ENCODE results near the gene IFNL2.

DNA sequence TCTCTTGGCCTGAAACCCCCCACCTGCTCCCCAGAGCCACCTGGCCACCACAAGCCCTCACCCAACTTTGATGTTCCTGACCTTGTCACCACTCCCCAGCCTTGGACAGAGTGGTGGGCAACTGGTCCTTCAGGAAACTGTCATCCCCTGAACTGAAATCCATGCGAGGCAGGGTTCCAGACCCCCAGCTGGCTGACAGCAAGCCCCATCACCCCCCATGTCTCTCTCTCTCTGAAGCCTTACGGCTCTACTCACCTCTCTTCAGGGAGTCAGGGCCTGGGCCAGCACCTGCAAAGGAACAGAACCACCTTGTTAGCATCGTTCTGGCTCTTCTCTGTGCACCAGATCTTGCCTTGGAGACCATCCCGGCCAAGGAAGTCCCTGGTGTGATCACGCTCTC is 49.9 kb downstream of the IFNL2 start:
- TF ChIP-seq, protein P1, sequence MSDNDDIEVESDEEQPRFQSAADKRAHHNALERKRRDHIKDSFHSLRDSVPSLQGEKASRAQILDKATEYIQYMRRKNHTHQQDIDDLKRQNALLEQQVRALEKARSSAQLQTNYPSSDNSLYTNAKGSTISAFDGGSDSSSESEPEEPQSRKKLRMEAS (IDR thresholded peaks at IDR 0.05) = no peak
- no peak for TF ChIP-seq ZBTB7A (IDR thresholded peaks at IDR 0.05; ENCODE audit: low read depth)
- TF ChIP-seq, protein P2, sequence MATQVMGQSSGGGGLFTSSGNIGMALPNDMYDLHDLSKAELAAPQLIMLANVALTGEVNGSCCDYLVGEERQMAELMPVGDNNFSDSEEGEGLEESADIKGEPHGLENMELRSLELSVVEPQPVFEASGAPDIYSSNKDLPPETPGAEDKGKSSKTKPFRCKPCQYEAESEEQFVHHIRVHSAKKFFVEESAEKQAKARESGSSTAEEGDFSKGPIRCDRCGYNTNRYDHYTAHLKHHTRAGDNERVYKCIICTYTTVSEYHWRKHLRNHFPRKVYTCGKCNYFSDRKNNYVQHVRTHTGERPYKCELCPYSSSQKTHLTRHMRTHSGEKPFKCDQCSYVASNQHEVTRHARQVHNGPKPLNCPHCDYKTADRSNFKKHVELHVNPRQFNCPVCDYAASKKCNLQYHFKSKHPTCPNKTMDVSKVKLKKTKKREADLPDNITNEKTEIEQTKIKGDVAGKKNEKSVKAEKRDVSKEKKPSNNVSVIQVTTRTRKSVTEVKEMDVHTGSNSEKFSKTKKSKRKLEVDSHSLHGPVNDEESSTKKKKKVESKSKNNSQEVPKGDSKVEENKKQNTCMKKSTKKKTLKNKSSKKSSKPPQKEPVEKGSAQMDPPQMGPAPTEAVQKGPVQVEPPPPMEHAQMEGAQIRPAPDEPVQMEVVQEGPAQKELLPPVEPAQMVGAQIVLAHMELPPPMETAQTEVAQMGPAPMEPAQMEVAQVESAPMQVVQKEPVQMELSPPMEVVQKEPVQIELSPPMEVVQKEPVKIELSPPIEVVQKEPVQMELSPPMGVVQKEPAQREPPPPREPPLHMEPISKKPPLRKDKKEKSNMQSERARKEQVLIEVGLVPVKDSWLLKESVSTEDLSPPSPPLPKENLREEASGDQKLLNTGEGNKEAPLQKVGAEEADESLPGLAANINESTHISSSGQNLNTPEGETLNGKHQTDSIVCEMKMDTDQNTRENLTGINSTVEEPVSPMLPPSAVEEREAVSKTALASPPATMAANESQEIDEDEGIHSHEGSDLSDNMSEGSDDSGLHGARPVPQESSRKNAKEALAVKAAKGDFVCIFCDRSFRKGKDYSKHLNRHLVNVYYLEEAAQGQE (IDR thresholded peaks at IDR 0.05; ENCODE audit: low read depth) = no peak
- TF ChIP-seq FOXM1 (IDR thresholded peaks at IDR 0.05; ENCODE audit: borderline replicate concordance, low read depth) = no peak
- TF ChIP-seq RAD21 (IDR thresholded peaks at IDR 0.05; ENCODE audit: low read depth) = no peak
- TF ChIP-seq TEAD4 (IDR thresholded peaks at IDR 0.05) = no peak
- TF ChIP-seq CEBPB (IDR thresholded peaks at IDR 0.05) = no peak
- no peak for TF ChIP-seq TAF1 (IDR thresholded peaks at IDR 0.05; ENCODE audit: low read depth)
- no peak for TF ChIP-seq TCF12 (IDR thresholded peaks at IDR 0.05; ENCODE audit: low read depth)
- no peak for TF ChIP-seq EP300 (IDR thresholded peaks at IDR 0.05; ENCODE audit: borderline replicate concordance)
- no peak for TF ChIP-seq YY1 (IDR thresholded peaks at IDR 0.05; ENCODE audit: low read depth)
- TF ChIP-seq NFIC (IDR thresholded peaks at IDR 0.05) = no peak

All from Ishikawa (cell line).